AML-193 (cell line): ENCODE data around the gene HARBI1.

Experiments
- DNase-seq, 2 experiments: peaks; one replicate each; lab custom pipeline; 2025; lab: John Stamatoyannopoulos, UW

The HARBI1 gene

GRCh38 chr11:46553814-46554212 lies 63.2 kb downstream of the HARBI1 start:
- DNase-seq, result no peak
